GM12892 (cell line): Measurements from ENCODE around the gene PYGO1.

Source experiments
- POLR2A ChIP-seq: IDR thresholded peaks from 2 replicates; pipeline ENCODE4 v1.6.1; 2011; ENCODE audit warnings: low read depth, low read length, control low read depth
- POLR2AphosphoS5 ChIP-seq: IDR thresholded peaks from 2 replicates; pipeline ENCODE4 v1.6.1; 2011; ENCODE audit warnings: low read depth, low read length, control low read depth

DNA sequence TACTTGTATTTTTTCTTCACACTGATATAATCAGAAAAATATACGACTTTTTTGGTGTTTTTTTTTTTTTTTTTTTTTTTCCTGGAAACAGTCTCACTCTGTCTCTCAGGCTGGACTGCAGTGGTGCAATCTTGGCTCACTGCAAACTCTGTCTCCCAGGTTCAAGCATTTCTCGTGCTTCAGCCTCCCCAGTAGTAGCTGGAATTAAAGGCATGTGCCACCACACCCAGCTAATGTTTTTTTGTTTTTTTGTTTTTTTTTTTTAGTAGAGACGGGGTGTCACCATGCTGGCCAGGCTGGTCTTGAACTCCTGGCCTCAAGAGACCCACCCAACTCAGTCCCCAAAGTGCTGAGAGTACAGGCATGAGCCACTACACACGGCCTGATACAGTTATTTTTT, 59.3 kb downstream of the PYGO1 start:
- TF ChIP-seq POLR2AphosphoS5 (no peak), POLR2A (no peak)
